ENCODE measurements around the gene ZFP36. TPM values are rescaled to one million over a fixed set of nuclear protein-coding genes. Genes with fewer than 3 reads are reported as not detected.
A peak's percentile ranks its signal among the peaks of the same experiment; 100 is the strongest.

The ZFP36 gene
- total RNA-seq, 2 donors from 2014 or later: 55.8 to 108 TPM

- WGBS, 2 donors: 40 to 51% methylated on average over 7 to 13 of the region's 13 CpGs
- peaks cover 28% of the 10 kb centered on the region for H3K4me1 ChIP-seq
- TF ChIP-seq POLR2A (IDR thresholded peaks at IDR 0.05): no peak
- no peak for TF ChIP-seq CTCF (IDR thresholded peaks at IDR 0.05)
- H3K27ac ChIP-seq: peak overlapping the region; percentile 19 to 98 (median 91)
- ATAC-seq (no peak), DNase-seq (no peak)
- no peaks in the 10 kb centered on the region for H3K9me3 ChIP-seq
- H3K27me3 ChIP-seq: no peaks in the 10 kb centered on the region
- H3K36me3 ChIP-seq (replicated peaks in 1 of 2; ENCODE audit: insufficient read depth in 1 of 2, low read depth in 2 of 2): peaks cover 0 to 7% of the 10 kb centered on the region in 2 donors
- intact Hi-C loops (cut with DNase I): no loop called here
- H3K4me3 ChIP-seq: peak overlapping the region in 1 of 2 donors; percentile 52
Observed at GRCh38 chr19:39389631-39390414, 16.8 kb upstream of the ZFP36 start.

- Histone ChIP-seq H3K27ac (peak overlapping the region; percentile 84 to 98 (median 96)), H3K4me3 (peak overlapping the region; percentile 52 to 64), H3K27me3 (no peaks in the 10 kb centered on the region), H3K4me1 (peaks cover 28% of the 10 kb centered on the region), H3K9me3 (no peaks in the 10 kb centered on the region), H3K36me3 (replicated peaks in 1 of 2; ENCODE audit: insufficient read depth in 1 of 2, low read depth in 2 of 2) (peaks cover 0 to 4% of the 10 kb centered on the region in 2 donors)
- DNase-seq (peak; percentile 72 to 75 (median 75)), ATAC-seq (no peak)
- no peak for TF ChIP-seq CTCF (IDR thresholded peaks at IDR 0.05)
- no peak for TF ChIP-seq POLR2A (IDR thresholded peaks at IDR 0.05)
- intact Hi-C loops (cut with DNase I): no loop called here
- 0% methylated on average over 2 to 10 of the region's 10 CpGs for WGBS, 2 donors
Observed at GRCh38 chr19:39390451-39390750, 16.2 kb upstream of the ZFP36 start.

- intact Hi-C loops (cut with DNase I): no loop called here
- ATAC-seq (peak; percentile 99), DNase-seq (peak; percentile 96 to 99 (median 98))
- TF ChIP-seq CTCF (IDR thresholded peaks at IDR 0.05) (peak in 2 of 7 experiments; percentile 5 to 26), POLR2A (IDR thresholded peaks at IDR 0.05) (peak; percentile 90 to 97 (median 96))
- H3K4me3 ChIP-seq: peak within 1 kb of the TSS; percentile 56 to 64
- H3K36me3 ChIP-seq (replicated peaks in 1 of 2; ENCODE audit: insufficient read depth in 1 of 2, low read depth in 2 of 2): peaks cover 0 to 4% of the 10 kb centered on the region in 2 donors
- H3K4me1 ChIP-seq: peaks cover 28% of the 10 kb centered on the region
- H3K27me3 ChIP-seq: no peaks in the 10 kb centered on the region
- H3K27ac ChIP-seq: peak within 1 kb of the TSS; percentile 84 to 98 (median 96)
- 0 to 1% methylated on average over 10 to 59 of the region's 60 CpGs for WGBS, 2 donors
- no peaks in the 10 kb centered on the region for H3K9me3 ChIP-seq
Observed at GRCh38 chr19:39390751-39391437, 15.8 kb upstream of the ZFP36 start, which contains the start of the genes MED29 and PAF1. TSS of gene MED29 (plus strand) at chr19:39391378. CDS start at chr19:39391423, 45 bp downstream. TSS of gene PAF1 (minus strand) at chr19:39391106. CDS start at chr19:39390864, 242 bp downstream.

GRCh38 chr19:39397360-39398296 lies 9.0 kb upstream of the ZFP36 start:
- H3K9me3 ChIP-seq: no peaks in the 10 kb centered on the region
- ATAC-seq (peak; percentile 80), DNase-seq (peak; percentile 92 to 94 (median 92))
- intact Hi-C loops (cut with DNase I): no loop called here
- H3K27ac ChIP-seq: peak overlapping the region; percentile 45 to 89 (median 66)
- no peak overlapping the region for H3K4me3 ChIP-seq
- H3K36me3 ChIP-seq (replicated peaks in 1 of 2; ENCODE audit: insufficient read depth in 1 of 2, low read depth in 2 of 2): no peaks in the 10 kb centered on the region
- TF ChIP-seq CTCF (IDR thresholded peaks at IDR 0.05) (peak; percentile 90 to 99 (median 98)), POLR2A (IDR thresholded peaks at IDR 0.05) (peak in 2 of 3 donors; percentile 38 to 47)
- H3K4me1 ChIP-seq: peaks cover 33% of the 10 kb centered on the region
- H3K27me3 ChIP-seq: no peaks in the 10 kb centered on the region
- WGBS, 2 donors: 0 to 14% methylated on average over 2 to 16 of the region's 17 CpGs
